ENCODE results near the gene PRKCZ. TPM values are rescaled to one million over a fixed set of nuclear protein-coding genes. Genes with fewer than 3 reads are reported as not detected.

PRKCZ gene
- total and polyA plus RNA-seq, 9 of the 15 experiments (the other 6 are each of a cell fraction or from before 2014, with no cell fraction given) = 0.07 to 3.1 (median 1.3) TPM

DNA sequence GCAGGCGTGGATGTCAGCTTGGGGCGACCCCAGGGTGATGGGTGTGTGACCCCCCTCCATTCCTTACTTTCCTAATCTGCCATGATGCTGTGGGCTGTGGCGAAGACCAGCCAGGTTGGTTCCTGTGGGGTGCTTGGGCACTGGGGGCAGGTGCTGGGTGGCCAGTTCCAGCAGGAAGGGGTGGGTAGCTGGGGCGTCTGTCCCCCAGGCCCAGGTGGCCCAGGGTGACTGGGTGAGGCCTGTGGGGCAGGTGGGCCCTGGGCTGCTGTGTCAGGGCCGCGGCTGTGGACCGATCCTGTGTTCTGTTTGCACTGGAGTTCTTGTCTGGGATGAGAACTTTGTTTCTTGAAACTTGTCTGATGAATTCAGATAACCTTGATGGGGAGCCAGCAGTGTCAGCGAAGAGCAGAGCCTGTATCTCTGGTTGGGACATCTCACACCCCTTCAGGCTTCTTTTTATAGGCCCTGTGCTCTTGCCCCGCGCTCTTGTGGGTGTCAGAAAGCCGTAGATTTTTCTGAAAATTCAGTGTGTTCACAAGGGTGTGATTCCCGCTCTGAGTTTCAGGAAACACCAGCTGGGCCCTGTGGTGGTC is 3.7 kb downstream of the PRKCZ start:
- H3K4me2 ChIP-seq (ENCODE audit: insufficient read depth, low read length) = no peak overlapping the region
- in situ Hi-C loops (cut with MboI) = no loop called here
- H3K9me3 ChIP-seq (replicated peaks; ENCODE audit: control insufficient read depth, insufficient read depth, low read depth, low read length) = no peaks in the 10 kb centered on the region
- intact Hi-C loops (cut with micrococcal nuclease) = no loop called here
- peak; percentile 46 for FAIRE-seq
- peaks cover 0 to 45% of the 10 kb centered on the region in 2 experiments; a peak in 2 of 5 replicates for H3K4me1 ChIP-seq (replicated peaks in 1 of 2; ENCODE audit: control insufficient read depth in 2 of 2, insufficient read depth in 2 of 2, low read length in 2 of 2)
- peaks cover 3 to 49% of the 10 kb centered on the region in 2 experiments; a peak in 4 of 5 replicates for H3K27me3 ChIP-seq (ENCODE audit: control insufficient read depth in 2 of 2, insufficient read depth in 2 of 2, low read length in 2 of 2)
- no peaks in the 10 kb centered on the region for H3K79me2 ChIP-seq (ENCODE audit: control insufficient read depth, insufficient read depth, low read length)
- no peak overlapping the region for H2AFZ ChIP-seq (ENCODE audit: low read depth, low read length)
- 20% methylated on average over 12 of the region's 12 CpGs for WGBS (ENCODE audit: insufficient coverage, low coverage, missing lambda C conversion rate)
- BruUV-seq (replicated peaks) = no TSS peak
- H4K20me1 ChIP-seq (replicated peaks; ENCODE audit: control insufficient read depth, insufficient read depth, low read length) = no peaks in the 10 kb centered on the region
- peak overlapping the region in 1 of 2 experiments; percentile 48; a peak in 1 of 4 replicates for H3K9ac ChIP-seq (ENCODE audit: insufficient read depth in 1 of 2, low read depth in 2 of 2, low read length in 2 of 2)
- no peak overlapping the region for H3K4me3 ChIP-seq
- H3K9me1 ChIP-seq (ENCODE audit: control insufficient read depth, insufficient read depth, low read length) = peaks cover 7% of the 10 kb centered on the region
- DNase-seq (ENCODE audit: extremely low read depth in 1 of 4, low spot score in 3 of 4) = no peak
- no peak for ATAC-seq
- ChIA-PET CTCF (ENCODE audit: low intra/inter-chr PET ratio) (no interaction called here), POLR2A (interaction anchor here (0.6 kb wide), 1 partner anchor 9 kb away, joined by 3 read pairs; no protein-coding TSS in a partner anchor)
- H3K36me3 ChIP-seq (ENCODE audit: control insufficient read depth, insufficient read depth, low read length) = no peaks in the 10 kb centered on the region
- H3K27ac ChIP-seq (ENCODE audit: extremely low read depth, low read depth, low read length) = no peak overlapping the region
- TF ChIP-seq, protein P1, sequence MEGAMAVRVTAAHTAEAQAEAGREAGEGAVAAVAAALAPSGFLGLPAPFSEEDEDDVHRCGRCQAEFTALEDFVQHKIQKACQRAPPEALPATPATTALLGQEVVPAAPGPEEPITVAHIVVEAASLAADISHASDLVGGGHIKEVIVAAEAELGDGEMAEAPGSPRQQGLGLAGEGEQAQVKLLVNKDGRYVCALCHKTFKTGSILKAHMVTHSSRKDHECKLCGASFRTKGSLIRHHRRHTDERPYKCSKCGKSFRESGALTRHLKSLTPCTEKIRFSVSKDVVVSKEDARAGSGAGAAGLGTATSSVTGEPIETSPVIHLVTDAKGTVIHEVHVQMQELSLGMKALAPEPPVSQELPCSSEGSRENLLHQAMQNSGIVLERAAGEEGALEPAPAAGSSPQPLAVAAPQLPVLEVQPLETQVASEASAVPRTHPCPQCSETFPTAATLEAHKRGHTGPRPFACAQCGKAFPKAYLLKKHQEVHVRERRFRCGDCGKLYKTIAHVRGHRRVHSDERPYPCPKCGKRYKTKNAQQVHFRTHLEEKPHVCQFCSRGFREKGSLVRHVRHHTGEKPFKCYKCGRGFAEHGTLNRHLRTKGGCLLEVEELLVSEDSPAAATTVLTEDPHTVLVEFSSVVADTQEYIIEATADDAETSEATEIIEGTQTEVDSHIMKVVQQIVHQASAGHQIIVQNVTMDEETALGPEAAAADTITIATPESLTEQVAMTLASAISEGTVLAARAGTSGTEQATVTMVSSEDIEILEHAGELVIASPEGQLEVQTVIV (CRISPR knock-in tag; IDR thresholded peaks at IDR 0.05; ENCODE audit: borderline replicate concordance) = no peak
- TF ChIP-seq YBX1 (IDR thresholded peaks at IDR 0.05) (no peak), POLR2B (IDR thresholded peaks at IDR 0.05; ENCODE audit: low read depth, partially characterized antibody) (no peak), ZNF12 (CRISPR knock-in tag; IDR thresholded peaks at IDR 0.05) (no peak), TCFL5 (CRISPR knock-in tag; conservative IDR thresholded peaks at IDR 0.05) (no peak), EWSR1 (IDR thresholded peaks at IDR 0.05; ENCODE audit: borderline replicate concordance, low read depth, partially characterized antibody) (no peak), ZNF436 (CRISPR knock-in tag; IDR thresholded peaks at IDR 0.05) (no peak), CCAR2 (IDR thresholded peaks at IDR 0.05; ENCODE audit: low read depth, low read length) (no peak), GABPA (tag; conservative IDR thresholded peaks at IDR 0.05; ENCODE audit: low read depth) (no peak), RBM14 (IDR thresholded peaks at IDR 0.05; ENCODE audit: borderline replicate concordance, insufficient read depth, low read depth, low read length) (no peak)
- TF ChIP-seq, protein P2, sequence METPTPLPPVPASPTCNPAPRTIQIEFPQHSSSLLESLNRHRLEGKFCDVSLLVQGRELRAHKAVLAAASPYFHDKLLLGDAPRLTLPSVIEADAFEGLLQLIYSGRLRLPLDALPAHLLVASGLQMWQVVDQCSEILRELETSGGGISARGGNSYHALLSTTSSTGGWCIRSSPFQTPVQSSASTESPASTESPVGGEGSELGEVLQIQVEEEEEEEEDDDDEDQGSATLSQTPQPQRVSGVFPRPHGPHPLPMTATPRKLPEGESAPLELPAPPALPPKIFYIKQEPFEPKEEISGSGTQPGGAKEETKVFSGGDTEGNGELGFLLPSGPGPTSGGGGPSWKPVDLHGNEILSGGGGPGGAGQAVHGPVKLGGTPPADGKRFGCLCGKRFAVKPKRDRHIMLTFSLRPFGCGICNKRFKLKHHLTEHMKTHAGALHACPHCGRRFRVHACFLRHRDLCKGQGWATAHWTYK (CRISPR knock-in tag; IDR thresholded peaks at IDR 0.05) = no peak
- TF ChIP-seq, protein P3, sequence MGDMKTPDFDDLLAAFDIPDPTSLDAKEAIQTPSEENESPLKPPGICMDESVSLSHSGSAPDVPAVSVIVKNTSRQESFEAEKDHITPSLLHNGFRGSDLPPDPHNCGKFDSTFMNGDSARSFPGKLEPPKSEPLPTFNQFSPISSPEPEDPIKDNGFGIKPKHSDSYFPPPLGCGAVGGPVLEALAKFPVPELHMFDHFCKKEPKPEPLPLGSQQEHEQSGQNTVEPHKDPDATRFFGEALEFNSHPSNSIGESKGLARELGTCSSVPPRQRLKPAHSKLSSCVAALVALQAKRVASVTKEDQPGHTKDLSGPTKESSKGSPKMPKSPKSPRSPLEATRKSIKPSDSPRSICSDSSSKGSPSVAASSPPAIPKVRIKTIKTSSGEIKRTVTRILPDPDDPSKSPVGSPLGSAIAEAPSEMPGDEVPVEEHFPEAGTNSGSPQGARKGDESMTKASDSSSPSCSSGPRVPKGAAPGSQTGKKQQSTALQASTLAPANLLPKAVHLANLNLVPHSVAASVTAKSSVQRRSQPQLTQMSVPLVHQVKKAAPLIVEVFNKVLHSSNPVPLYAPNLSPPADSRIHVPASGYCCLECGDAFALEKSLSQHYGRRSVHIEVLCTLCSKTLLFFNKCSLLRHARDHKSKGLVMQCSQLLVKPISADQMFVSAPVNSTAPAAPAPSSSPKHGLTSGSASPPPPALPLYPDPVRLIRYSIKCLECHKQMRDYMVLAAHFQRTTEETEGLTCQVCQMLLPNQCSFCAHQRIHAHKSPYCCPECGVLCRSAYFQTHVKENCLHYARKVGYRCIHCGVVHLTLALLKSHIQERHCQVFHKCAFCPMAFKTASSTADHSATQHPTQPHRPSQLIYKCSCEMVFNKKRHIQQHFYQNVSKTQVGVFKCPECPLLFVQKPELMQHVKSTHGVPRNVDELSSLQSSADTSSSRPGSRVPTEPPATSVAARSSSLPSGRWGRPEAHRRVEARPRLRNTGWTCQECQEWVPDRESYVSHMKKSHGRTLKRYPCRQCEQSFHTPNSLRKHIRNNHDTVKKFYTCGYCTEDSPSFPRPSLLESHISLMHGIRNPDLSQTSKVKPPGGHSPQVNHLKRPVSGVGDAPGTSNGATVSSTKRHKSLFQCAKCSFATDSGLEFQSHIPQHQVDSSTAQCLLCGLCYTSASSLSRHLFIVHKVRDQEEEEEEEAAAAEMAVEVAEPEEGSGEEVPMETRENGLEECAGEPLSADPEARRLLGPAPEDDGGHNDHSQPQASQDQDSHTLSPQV (IDR thresholded peaks at IDR 0.05) = no peak
- TF ChIP-seq, protein P4, sequence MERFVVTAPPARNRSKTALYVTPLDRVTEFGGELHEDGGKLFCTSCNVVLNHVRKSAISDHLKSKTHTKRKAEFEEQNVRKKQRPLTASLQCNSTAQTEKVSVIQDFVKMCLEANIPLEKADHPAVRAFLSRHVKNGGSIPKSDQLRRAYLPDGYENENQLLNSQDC (CRISPR knock-in tag; IDR thresholded peaks at IDR 0.05) = no peak
